ENCODE data around the gene HRH2. TPM values are rescaled to one million over a fixed set of nuclear protein-coding genes. Genes with fewer than 3 reads are reported as not detected.

Gene HRH2
- total RNA-seq, 1 donor from 2014 or later, result 7.5 TPM

DNA sequence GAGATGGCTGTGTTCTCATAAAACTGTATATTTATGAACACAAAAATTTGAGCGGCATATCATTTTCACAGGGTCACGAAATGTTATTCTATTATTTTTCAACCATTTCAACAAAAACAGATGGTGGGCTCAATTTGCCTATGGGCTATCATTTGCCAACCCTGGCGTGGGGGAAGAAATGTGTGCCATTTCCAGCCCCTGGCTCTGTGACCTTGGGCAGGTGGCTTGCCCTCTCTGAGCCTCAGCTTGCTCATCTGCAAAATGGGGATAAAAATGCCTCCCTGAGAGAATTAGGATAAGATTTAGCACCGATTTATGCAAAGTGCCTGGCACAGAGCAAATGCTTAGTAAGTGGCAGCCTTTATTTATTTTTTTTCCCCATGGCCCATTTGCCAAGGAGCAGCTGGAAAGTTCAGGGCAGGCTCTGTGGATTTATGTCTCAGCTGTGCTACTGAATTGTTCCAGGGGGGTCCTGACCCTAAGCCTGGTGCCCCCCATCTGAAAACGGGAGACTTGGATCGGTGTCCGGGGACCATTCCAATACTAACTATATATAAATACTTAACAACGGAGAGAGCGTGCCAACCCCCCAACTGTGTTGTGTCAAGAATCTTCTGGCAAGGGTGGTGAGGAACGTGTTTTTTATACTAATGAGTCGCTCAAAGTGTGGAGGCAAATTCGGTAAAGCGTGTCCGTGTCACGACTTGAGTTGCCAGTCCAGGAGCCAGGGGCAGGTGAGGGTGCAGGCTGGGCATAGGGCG, 34.5 kb downstream of the HRH2 start:
- H3K36me3 ChIP-seq, result no peaks in the 10 kb centered on the region
- H3K27ac ChIP-seq, result peak overlapping the region in 1 of 2 donors; percentile 33
- DNase-seq (ENCODE audit: low spot score in 2 of 2), result no peak
- intact Hi-C loops (cut with DNase I), result no loop called here
- TF ChIP-seq, protein P1, sequence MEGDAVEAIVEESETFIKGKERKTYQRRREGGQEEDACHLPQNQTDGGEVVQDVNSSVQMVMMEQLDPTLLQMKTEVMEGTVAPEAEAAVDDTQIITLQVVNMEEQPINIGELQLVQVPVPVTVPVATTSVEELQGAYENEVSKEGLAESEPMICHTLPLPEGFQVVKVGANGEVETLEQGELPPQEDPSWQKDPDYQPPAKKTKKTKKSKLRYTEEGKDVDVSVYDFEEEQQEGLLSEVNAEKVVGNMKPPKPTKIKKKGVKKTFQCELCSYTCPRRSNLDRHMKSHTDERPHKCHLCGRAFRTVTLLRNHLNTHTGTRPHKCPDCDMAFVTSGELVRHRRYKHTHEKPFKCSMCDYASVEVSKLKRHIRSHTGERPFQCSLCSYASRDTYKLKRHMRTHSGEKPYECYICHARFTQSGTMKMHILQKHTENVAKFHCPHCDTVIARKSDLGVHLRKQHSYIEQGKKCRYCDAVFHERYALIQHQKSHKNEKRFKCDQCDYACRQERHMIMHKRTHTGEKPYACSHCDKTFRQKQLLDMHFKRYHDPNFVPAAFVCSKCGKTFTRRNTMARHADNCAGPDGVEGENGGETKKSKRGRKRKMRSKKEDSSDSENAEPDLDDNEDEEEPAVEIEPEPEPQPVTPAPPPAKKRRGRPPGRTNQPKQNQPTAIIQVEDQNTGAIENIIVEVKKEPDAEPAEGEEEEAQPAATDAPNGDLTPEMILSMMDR (IDR thresholded peaks at IDR 0.05), result no peak
- no peak overlapping the region for H3K4me3 ChIP-seq
- H3K9me3 ChIP-seq, result no peaks in the 10 kb centered on the region
- peaks cover 11 to 12% of the 10 kb centered on the region in 2 donors for H3K4me1 ChIP-seq
- H3K27me3 ChIP-seq, result no peaks in the 10 kb centered on the region

GRCh38 chr5:175692996-175693710, 35.3 kb downstream of the HRH2 start:
- Histone ChIP-seq H3K4me3 (no peak overlapping the region), H3K27ac (peak overlapping the region in 1 of 2 donors; percentile 33), H3K4me1 (peaks cover 11% of the 10 kb centered on the region in 2 donors), H3K9me3 (no peaks in the 10 kb centered on the region), H3K36me3 (no peaks in the 10 kb centered on the region), H3K27me3 (no peaks in the 10 kb centered on the region)
- intact Hi-C loops (cut with DNase I), result no loop called here
- TF ChIP-seq, protein P1 (IDR thresholded peaks at IDR 0.05), result no peak
- no peak for DNase-seq (ENCODE audit: low spot score in 2 of 2)

DNA sequence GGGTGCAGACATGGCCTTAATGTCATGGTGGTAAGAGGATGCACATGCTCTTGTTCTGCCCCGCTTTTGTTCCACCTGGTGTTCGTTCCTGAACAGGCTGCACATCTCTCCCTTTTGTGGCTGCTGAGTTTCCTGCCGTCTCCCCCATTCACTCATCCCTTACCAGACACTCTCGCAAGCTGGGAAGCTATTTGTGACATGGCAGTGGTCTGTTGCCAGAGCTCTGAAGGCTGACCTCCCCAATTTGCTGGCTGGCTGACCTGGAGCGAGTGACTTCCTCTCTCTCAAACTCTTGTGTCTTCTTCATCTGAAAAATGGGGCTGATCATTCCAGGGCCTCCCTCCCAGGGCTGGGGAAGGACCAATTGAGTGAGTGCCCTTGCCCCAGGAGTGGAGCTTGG, 35.9 kb downstream of the HRH2 start:
- H3K27me3 ChIP-seq, result no peaks in the 10 kb centered on the region
- H3K27ac ChIP-seq, result peak overlapping the region in 1 of 2 donors; percentile 33
- H3K36me3 ChIP-seq, result no peaks in the 10 kb centered on the region
- intact Hi-C loops (cut with DNase I), result no loop called here
- H3K4me1 ChIP-seq, result peaks cover 10 to 11% of the 10 kb centered on the region in 2 donors
- H3K9me3 ChIP-seq, result no peaks in the 10 kb centered on the region
- no peak overlapping the region for H3K4me3 ChIP-seq
- no peak for DNase-seq (ENCODE audit: low spot score in 2 of 2)
- TF ChIP-seq, protein P1 (IDR thresholded peaks at IDR 0.05), result no peak

DNA sequence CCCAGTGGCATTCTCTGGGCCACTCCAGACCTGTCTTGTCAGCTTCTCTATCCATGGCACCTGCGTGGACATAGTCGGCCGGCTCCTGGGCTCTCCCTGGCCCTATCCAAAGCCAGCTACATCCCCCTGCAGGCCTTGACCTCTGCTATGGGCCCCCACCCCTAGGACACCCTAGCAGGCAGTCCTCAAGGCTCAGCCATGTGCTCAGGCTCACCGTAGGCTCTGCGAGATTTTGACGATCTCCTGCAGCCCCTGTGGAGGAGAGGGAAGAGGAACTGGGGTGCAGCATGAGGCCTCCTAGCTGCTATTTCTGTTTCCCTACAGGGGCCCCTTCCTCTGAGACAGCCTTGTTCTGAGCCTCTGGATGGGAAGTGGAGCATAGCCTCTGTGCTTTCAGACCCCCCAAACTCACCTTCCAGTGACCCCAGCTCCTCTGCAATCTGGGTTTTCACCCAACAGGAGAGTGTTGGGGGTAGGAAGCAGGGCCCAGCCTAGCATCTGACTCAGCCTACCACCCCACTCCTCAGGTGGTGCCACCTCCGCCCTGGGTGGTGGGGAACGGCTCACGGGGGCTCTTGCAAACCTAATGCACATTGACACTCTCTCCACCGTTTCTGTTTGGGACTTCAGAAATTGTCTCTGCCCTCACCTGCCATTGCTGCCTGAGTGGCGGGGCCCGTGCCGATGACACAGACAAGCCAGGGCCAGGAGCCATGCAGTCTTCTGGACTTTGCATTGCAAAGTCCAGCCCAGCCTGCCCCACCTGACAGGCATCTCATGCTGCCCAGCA, 36.7 kb downstream of the HRH2 start:
- Histone ChIP-seq H3K4me3 (no peak overlapping the region), H3K36me3 (no peaks in the 10 kb centered on the region), H3K9me3 (no peaks in the 10 kb centered on the region), H3K27ac (no peak overlapping the region), H3K4me1 (peaks cover 5 to 6% of the 10 kb centered on the region in 2 donors), H3K27me3 (no peaks in the 10 kb centered on the region)
- DNase-seq (ENCODE audit: low spot score in 2 of 2), result no peak
- TF ChIP-seq, protein P1 (IDR thresholded peaks at IDR 0.05), result no peak
- intact Hi-C loops (cut with DNase I), result no loop called here

DNA sequence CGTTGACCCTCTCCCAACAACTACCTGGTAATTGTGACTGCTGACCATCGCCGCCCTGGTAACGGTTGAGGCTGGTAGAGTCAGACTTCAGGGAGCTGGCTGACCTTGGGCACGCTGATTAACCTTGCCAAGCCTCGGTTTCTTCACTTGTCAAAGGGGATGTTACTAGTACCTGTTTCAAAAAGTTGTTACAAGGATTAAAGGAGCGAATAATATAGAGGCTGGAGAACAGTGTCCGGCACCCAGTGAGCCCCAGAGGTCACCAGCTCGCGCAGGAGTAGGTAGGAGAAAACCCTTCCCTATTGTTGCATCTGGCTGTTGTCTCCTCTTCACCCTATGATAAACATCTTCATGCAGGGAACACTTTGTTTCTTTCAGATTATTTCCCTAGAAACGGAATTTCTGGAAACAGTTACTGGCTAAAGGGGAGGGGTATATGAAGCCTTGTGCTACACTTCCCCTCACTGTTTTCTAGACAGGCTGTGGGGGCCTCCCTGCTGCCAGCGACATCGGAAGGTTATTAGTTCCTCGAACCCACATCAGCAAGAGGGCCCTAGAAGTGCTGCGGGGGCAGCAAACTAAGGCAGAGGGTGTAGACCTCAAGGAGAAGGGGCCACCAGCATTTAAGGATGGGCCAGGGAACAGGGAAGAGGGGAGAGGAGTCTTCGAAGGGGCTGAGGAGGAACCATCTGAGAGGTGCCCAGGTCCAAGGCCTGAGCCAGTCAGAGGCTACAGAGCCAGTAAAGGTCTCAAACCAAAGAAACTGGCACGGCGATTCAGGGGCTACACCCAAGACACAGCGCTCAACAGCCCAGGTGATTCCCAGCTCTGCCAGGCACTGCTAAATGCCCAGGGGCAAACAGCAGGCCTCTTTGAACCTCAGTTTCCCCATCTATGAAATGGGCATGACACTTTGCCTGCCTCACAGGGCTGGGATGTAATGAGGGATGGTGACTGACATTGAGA, 37.6 kb downstream of the HRH2 start:
- intact Hi-C loops (cut with DNase I), result no loop called here
- TF ChIP-seq, protein P1 (IDR thresholded peaks at IDR 0.05), result no peak
- peaks cover 3% of the 10 kb centered on the region in 2 donors for H3K4me1 ChIP-seq
- H3K36me3 ChIP-seq, result no peaks in the 10 kb centered on the region
- DNase-seq (ENCODE audit: low spot score in 2 of 2), result no peak
- H3K27ac ChIP-seq, result no peak overlapping the region
- H3K4me3 ChIP-seq, result no peak overlapping the region
- H3K27me3 ChIP-seq, result no peaks in the 10 kb centered on the region
- H3K9me3 ChIP-seq, result no peaks in the 10 kb centered on the region
